ENCODE results near the gene FBXO44.

Gene FBXO44

GRCh38 chr1:11658542-11658941 lies 3.9 kb downstream of the FBXO44 start:
- DNase-seq (ENCODE audit: low read depth, low spot score), result no peak

GRCh38 chr1:11659748-11660147 lies 5.1 kb downstream of the FBXO44 start:
- DNase-seq (ENCODE audit: low read depth, low spot score), result no peak

GRCh38 chr1:11661103-11661502 lies 6.4 kb downstream of the FBXO44 start:
- DNase-seq (ENCODE audit: low read depth, low spot score), result no peak

GRCh38 chr1:11664336-11665065 lies 9.8 kb downstream of the FBXO44 start:
- no peak for DNase-seq (ENCODE audit: low read depth, low spot score)

GRCh38 chr1:11668516-11668915 lies 13.8 kb downstream of the FBXO44 start:
- DNase-seq (ENCODE audit: low read depth, low spot score), result no peak

GRCh38 chr1:11670747-11671146 lies 16.1 kb downstream of the FBXO44 start:
- no peak for DNase-seq (ENCODE audit: low read depth, low spot score)

GRCh38 chr1:11671205-11671543 lies 16.5 kb downstream of the FBXO44 start:
- DNase-seq (ENCODE audit: low read depth, low spot score), result no peak

- DNase-seq (ENCODE audit: low read depth, low spot score), result no peak
Observed at GRCh38 chr1:11671544-11672286, 17.0 kb downstream of the FBXO44 start.

GRCh38 chr1:11673089-11673769 lies 18.6 kb downstream of the FBXO44 start:
- DNase-seq (ENCODE audit: low read depth, low spot score), result no peak

GRCh38 chr1:11674488-11674887 lies 19.8 kb downstream of the FBXO44 start:
- DNase-seq (ENCODE audit: low read depth, low spot score), result no peak

GRCh38 chr1:11675325-11675724 lies 20.6 kb downstream of the FBXO44 start:
- no peak for DNase-seq (ENCODE audit: low read depth, low spot score)

- DNase-seq (ENCODE audit: low read depth, low spot score), result no peak
Observed at GRCh38 chr1:11676386-11677103, 21.9 kb downstream of the FBXO44 start.

- DNase-seq (ENCODE audit: low read depth, low spot score), result no peak
Observed at GRCh38 chr1:11678442-11678841, 23.8 kb downstream of the FBXO44 start.

- DNase-seq (ENCODE audit: low read depth, low spot score), result no peak
Observed at GRCh38 chr1:11680270-11681070, 25.8 kb downstream of the FBXO44 start.

- DNase-seq (ENCODE audit: low read depth, low spot score), result peak; percentile 36
Observed at GRCh38 chr1:11681071-11681771, 26.5 kb downstream of the FBXO44 start, which contains the start of gene MAD2L2. MAD2L2 (minus strand) TSS chr1:11681148; CDS start chr1:11680601, 547 bp downstream.

- DNase-seq (ENCODE audit: low read depth, low spot score), result no peak
Observed at GRCh38 chr1:11682287-11682771, 27.7 kb downstream of the FBXO44 start.

- no peak for DNase-seq (ENCODE audit: low read depth, low spot score)
Observed at GRCh38 chr1:11682799-11683198, 28.1 kb downstream of the FBXO44 start.

- no peak for DNase-seq (ENCODE audit: low read depth, low spot score)
Observed at GRCh38 chr1:11684070-11684469, 29.4 kb downstream of the FBXO44 start.

- no peak for DNase-seq (ENCODE audit: low read depth, low spot score)
Observed at GRCh38 chr1:11685210-11685752, 30.6 kb downstream of the FBXO44 start.

GRCh38 chr1:11688506-11688905 lies 33.8 kb downstream of the FBXO44 start:
- DNase-seq (ENCODE audit: low read depth, low spot score), result no peak

Data from smooth muscle cell of the brain vasculature (primary cell).